ENCODE results near the gene OR4E1.

DNA sequence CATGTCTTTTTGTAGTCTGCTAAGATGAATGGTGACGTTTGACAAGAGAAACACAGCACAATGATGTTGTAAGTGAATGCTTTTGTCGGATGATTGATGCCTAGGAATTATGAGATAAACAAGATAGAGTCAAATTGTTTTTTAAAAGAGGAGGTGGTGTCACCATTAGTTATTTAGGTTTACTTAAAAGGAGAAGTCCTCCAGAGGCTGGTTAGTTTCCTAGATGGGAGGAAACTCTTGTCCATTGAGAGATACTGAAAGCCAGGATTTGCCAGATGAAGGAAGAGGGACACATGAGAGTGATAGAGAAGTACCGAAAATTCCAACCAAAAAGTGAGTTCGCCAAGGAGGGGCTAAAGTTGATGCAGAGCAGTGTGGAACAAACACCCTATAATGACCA lies 38.8 kb downstream of the OR4E1 start, which contains the start of gene OR10G2:
- TF ChIP-seq, protein P1, sequence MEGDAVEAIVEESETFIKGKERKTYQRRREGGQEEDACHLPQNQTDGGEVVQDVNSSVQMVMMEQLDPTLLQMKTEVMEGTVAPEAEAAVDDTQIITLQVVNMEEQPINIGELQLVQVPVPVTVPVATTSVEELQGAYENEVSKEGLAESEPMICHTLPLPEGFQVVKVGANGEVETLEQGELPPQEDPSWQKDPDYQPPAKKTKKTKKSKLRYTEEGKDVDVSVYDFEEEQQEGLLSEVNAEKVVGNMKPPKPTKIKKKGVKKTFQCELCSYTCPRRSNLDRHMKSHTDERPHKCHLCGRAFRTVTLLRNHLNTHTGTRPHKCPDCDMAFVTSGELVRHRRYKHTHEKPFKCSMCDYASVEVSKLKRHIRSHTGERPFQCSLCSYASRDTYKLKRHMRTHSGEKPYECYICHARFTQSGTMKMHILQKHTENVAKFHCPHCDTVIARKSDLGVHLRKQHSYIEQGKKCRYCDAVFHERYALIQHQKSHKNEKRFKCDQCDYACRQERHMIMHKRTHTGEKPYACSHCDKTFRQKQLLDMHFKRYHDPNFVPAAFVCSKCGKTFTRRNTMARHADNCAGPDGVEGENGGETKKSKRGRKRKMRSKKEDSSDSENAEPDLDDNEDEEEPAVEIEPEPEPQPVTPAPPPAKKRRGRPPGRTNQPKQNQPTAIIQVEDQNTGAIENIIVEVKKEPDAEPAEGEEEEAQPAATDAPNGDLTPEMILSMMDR (IDR thresholded peaks at IDR 0.05 in 8 of 11, conservative IDR thresholded peaks at IDR 0.05 in 3 of 11): no peak
- no peak for TF ChIP-seq POLR2A (IDR thresholded peaks at IDR 0.05)
- no peak for TF ChIP-seq POLR2AphosphoS5 (IDR thresholded peaks at IDR 0.05)

Measured in spleen (tissue), 7 donors.